Ovary (tissue), 9 donors: Measurements from ENCODE around the gene MSH6. TPM values are rescaled to one million over a fixed set of nuclear protein-coding genes. Genes with fewer than 3 reads are reported as not detected.

ENCODE experiments used
- DNase-seq, 5 donors: peaks; one replicate each; pipeline ENCODE4 v3.0.0-alpha.2; 2019 to 2020
- H3K27ac ChIP-seq, 2 donors: fragments of 200-600 bp; one replicate each; pipeline versions ENCODE4 v1.5.1 to v1.8.0; 2019 to 2022
- H3K27me3 ChIP-seq: fragments of 200-600 bp; one replicate; pipeline ENCODE4 v1.8.0; 2022
- H3K36me3 ChIP-seq: fragments of 200-600 bp; sonication (generic); one replicate; pipeline ENCODE4 v1.5.1; 2019
- H3K4me1 ChIP-seq: one replicate; pipeline ENCODE4 v1.8.1; 2013; ENCODE audit warnings: mild to moderate bottlenecking, moderate library complexity; ENCODE audit not compliant: insufficient read depth
- H3K4me3 ChIP-seq: fragments of 200-600 bp; sonication (generic); one replicate; pipeline ENCODE4 v1.5.1; 2017
- H3K9me3 ChIP-seq, 2 donors: fragments of 200-600 bp in 1 of 2; sonication (generic) in 1 of 2; one replicate each; pipeline versions ENCODE4 v1.5.1 to v1.8.1; 2013 to 2019; ENCODE audit warnings: mild to moderate bottlenecking in 1 of 2, moderate library complexity in 1 of 2
- CTCF ChIP-seq, 3 donors: fragments of 450-650 bp in 2 of 3; fragments of 200-600 bp in 1 of 3; IDR thresholded peaks; one replicate each; pipeline versions ENCODE4 v1.5.1 to v1.8.0; 2016 to 2022; ENCODE audit warnings: antibody characterized with exemption in 3 of 3, mild to moderate bottlenecking in 1 of 3
- EP300 ChIP-seq: sonication (generic); formaldehyde crosslinking; IDR thresholded peaks from one replicate; pipeline ENCODE4 v1.6.1; 2017; ENCODE audit warnings: antibody characterized with exemption
- POLR2A ChIP-seq: fragments of 450-650 bp; IDR thresholded peaks from one replicate; pipeline ENCODE4 v1.6.1; 2017; ENCODE audit warnings: antibody characterized with exemption, mild to moderate bottlenecking, moderate library complexity
- WGBS, 3 donors: extraction: QIAGEN DNeasy Blood & Tissue Kit in 1 of 3; methylation state at CpG; one replicate each; pipeline versions ENCODE4 v1.1.5 to v1.1.7; 2013 to 2017; 5-methylcytosine and 5-hydroxymethylcytosine counted together
- intact Hi-C, 4 donors: fragments of 100-400 bp; cut with DNase I; formaldehyde crosslinking; loops; one replicate each; pipeline versions ENCODE4 v1.11.0 to v1.15.1; 2022 to 2023
- polyA plus RNA-seq, 2 donors: library from polyadenylated mRNA; stranded (reverse); fragments of 200-250 nt in 1 of 2; fragments of 350-450 nt in 1 of 2; fragmentation: Illumina TruSeq in 1 of 2; extraction: RNeasy Lipid Tissue Mini Kit (QIAGEN cat#74804) in 1 of 2; gene quantifications; one replicate each; pipeline ENCODE4 v1.2.3, GENCODE V29; 2013 to 2014
- total RNA-seq, 7 donors: library from RNA; depleted of rRNA in 2 of 7; stranded (reverse); fragments of >200 nt in 2 of 7; fragmentation: NEBNext Ultra II Directional in 3 of 7; extraction: Animal tissue kit (Norgen Biotek cat#: 25700) in 3 of 7; gene quantifications; one replicate each; pipeline versions ENCODE4 v1.1.0 to v1.2.4, GENCODE V29; 2016 to 2023
- donor health status: DM: no; HTN: no; CAD: no; lungs with moderate emphysema.
- donor health status: DM: no; HTN: no; CAD: no.
- donor health status: Bipolar disorder and iron deficiency.
- donor health status: DM: yes; HTN: yes; CAD: no.
- donor health status: DM: no; HTN: no; CAD: no.
- donor health status: DM: yes; HTN: yes; CAD: no.

Gene MSH6
- total and polyA plus RNA-seq, 9 donors: 50.1 to 134 (median 77.0) TPM

GRCh38 chr2:47767880-47768609 lies 14.9 kb upstream of the MSH6 start:
- intact Hi-C loops: loop anchor here in 3 of 4 donors (5.0 to 10.0 kb wide), 6 partner anchors 323 to 431 kb away; no protein-coding TSS in a partner anchor
- DNase-seq: peak; percentile 60 to 86 (median 74)
- 28 to 30% (median 29%) methylated on average over 26 to 28 of the region's 28 CpGs for WGBS, 3 donors
- Histone ChIP-seq H3K27ac (no peak overlapping the region), H3K27me3 (no peaks in the 10 kb centered on the region), H3K36me3 (no peaks in the 10 kb centered on the region), H3K4me3 (no peak overlapping the region), H3K9me3 (no peaks in the 10 kb centered on the region), H3K4me1 (no peaks in the 10 kb centered on the region)
- peak; percentile 90 to 98 (median 96) for TF ChIP-seq CTCF (IDR thresholded peaks at IDR 0.05)
- no peak for TF ChIP-seq EP300

- Histone ChIP-seq H3K27ac (no peak overlapping the region), H3K27me3 (no peaks in the 10 kb centered on the region), H3K4me1 (no peaks in the 10 kb centered on the region), H3K36me3 (no peaks in the 10 kb centered on the region), H3K4me3 (no peak overlapping the region), H3K9me3 (no peaks in the 10 kb centered on the region)
- WGBS, 3 donors: 93 to 96% (median 95%) methylated on average over 9 of the region's 9 CpGs
- intact Hi-C loops: loop anchor here in 3 of 4 donors (5.0 to 10.0 kb wide), 6 partner anchors 325 to 432 kb away; no protein-coding TSS in a partner anchor
- DNase-seq: no peak
- TF ChIP-seq CTCF (IDR thresholded peaks at IDR 0.05) (no peak), EP300 (no peak), POLR2A (no peak)
Measured at GRCh38 chr2:47769318-47769717, 13.6 kb upstream of the MSH6 start.

GRCh38 chr2:47771211-47771610 lies 11.7 kb upstream of the MSH6 start:
- no peaks in the 10 kb centered on the region for H3K36me3 ChIP-seq
- H3K4me3 ChIP-seq: no peak overlapping the region
- H3K4me1 ChIP-seq: peaks cover 3% of the 10 kb centered on the region
- no peaks in the 10 kb centered on the region for H3K9me3 ChIP-seq
- H3K27ac ChIP-seq: no peak overlapping the region
- TF ChIP-seq POLR2A: no peak
- TF ChIP-seq EP300: no peak
- no peak for TF ChIP-seq CTCF (IDR thresholded peaks at IDR 0.05)
- intact Hi-C loops: loop anchor here in 1 of 4 donors (5.0 kb wide), 1 partner anchor 334 kb away; no protein-coding TSS in a partner anchor
- no peaks in the 10 kb centered on the region for H3K27me3 ChIP-seq
- DNase-seq: peak in 1 of 5 donors; percentile 30

- DNase-seq: no peak
- H3K4me1 ChIP-seq: peaks cover 3% of the 10 kb centered on the region
- intact Hi-C loops: loop anchor here in 1 of 4 donors (5.0 kb wide), 1 partner anchor 335 kb away; no protein-coding TSS in a partner anchor
- WGBS, 3 donors: 98 to 100% (median 98%) methylated on average over 2 of the region's 2 CpGs
- no peak for TF ChIP-seq CTCF (IDR thresholded peaks at IDR 0.05)
- TF ChIP-seq POLR2A: no peak
- TF ChIP-seq EP300: no peak
- no peaks in the 10 kb centered on the region for H3K9me3 ChIP-seq
- H3K27ac ChIP-seq: no peak overlapping the region
- H3K27me3 ChIP-seq: no peaks in the 10 kb centered on the region
- H3K36me3 ChIP-seq: no peaks in the 10 kb centered on the region
- no peak overlapping the region for H3K4me3 ChIP-seq
Measured at GRCh38 chr2:47772343-47772742, 10.6 kb upstream of the MSH6 start.
